Neural cell (in vitro differentiated cells): ENCODE measurements around the gene GABRG3.

Experiments
- EP300 ChIP-seq: fragments of 450-650 bp; conservative IDR thresholded peaks from 2 replicates; pipeline ENCODE4 v1.6.1; 2014; ENCODE audit warnings: antibody characterized with exemption, mild to moderate bottlenecking, moderate library complexity; ENCODE audit not compliant: poor library complexity, severe bottlenecking
- POLR2AphosphoS5 ChIP-seq: IDR thresholded peaks from 2 replicates; pipeline ENCODE4 v1.6.1; 2012
- TF ChIP-seq, protein P1 (sequence below): fragments of 450-650 bp; IDR thresholded peaks from 2 replicates; pipeline ENCODE4 v1.5.1; 2014; ENCODE audit warnings: antibody characterized with exemption, mild to moderate bottlenecking, moderate library complexity; ENCODE audit not compliant: poor library complexity, severe bottlenecking

DNA sequence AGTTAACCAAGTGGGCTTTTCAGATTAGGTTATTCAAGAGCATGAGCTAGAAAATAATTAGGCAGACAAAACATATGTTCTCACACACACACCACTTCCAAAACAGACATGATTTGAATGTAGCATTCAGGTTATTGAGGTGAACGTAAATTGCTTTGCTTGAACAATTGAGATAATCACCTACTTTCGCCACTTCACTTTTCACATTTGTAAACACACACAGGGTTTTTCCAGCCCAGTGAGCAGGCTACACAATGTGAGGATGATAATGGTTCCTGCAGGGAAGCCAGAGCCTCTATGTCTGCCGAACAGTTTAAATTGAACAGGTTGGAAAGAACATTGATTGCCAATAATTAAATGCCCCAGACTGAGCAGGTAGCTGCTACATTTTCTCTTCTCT lies 567.3 kb downstream of the GABRG3 start:
- TF ChIP-seq POLR2AphosphoS5 (peak; percentile 24), EP300 (no peak)
- TF ChIP-seq, protein P1, sequence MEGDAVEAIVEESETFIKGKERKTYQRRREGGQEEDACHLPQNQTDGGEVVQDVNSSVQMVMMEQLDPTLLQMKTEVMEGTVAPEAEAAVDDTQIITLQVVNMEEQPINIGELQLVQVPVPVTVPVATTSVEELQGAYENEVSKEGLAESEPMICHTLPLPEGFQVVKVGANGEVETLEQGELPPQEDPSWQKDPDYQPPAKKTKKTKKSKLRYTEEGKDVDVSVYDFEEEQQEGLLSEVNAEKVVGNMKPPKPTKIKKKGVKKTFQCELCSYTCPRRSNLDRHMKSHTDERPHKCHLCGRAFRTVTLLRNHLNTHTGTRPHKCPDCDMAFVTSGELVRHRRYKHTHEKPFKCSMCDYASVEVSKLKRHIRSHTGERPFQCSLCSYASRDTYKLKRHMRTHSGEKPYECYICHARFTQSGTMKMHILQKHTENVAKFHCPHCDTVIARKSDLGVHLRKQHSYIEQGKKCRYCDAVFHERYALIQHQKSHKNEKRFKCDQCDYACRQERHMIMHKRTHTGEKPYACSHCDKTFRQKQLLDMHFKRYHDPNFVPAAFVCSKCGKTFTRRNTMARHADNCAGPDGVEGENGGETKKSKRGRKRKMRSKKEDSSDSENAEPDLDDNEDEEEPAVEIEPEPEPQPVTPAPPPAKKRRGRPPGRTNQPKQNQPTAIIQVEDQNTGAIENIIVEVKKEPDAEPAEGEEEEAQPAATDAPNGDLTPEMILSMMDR = no peak
